IMR-90 (cell line): ENCODE measurements around the gene MYOM1.
"Not testable (repeated sequence)": the region's sequence is repeated elsewhere in the genome, so short reads cannot be mapped to it uniquely, and the experiment has no call there.

Source experiments
- CTCF ChIP-seq: conservative IDR thresholded peaks from 2 replicates; pipeline ENCODE4 v1.5.1; 2012; ENCODE audit warnings: mild to moderate bottlenecking, low read depth, low read length, improper control_type of control experiment
- RAD21 ChIP-seq: IDR thresholded peaks from 2 replicates; pipeline ENCODE4 v1.6.1; 2012; ENCODE audit warnings: low read length, improper control_type of control experiment

- TF ChIP-seq CTCF, RAD21: not testable (repeated sequence)
These were observed 191.7 kb downstream of the MYOM1 start for GRCh38 chr18:3028115-3028514.
